ENCODE measurements around the gene ZNF385C.

GRCh38 chr17:42076797-42077559 is 21.3 kb downstream of the ZNF385C start:
- no peak for TF ChIP-seq CTCF (IDR thresholded peaks at IDR 0.05)
- no peak for TF ChIP-seq POLR2AphosphoS5 (IDR thresholded peaks at IDR 0.05)

Measured in breast epithelium (tissue), 3 donors.